ENCODE data around the gene PSEN2.

Gene PSEN2

DNA sequence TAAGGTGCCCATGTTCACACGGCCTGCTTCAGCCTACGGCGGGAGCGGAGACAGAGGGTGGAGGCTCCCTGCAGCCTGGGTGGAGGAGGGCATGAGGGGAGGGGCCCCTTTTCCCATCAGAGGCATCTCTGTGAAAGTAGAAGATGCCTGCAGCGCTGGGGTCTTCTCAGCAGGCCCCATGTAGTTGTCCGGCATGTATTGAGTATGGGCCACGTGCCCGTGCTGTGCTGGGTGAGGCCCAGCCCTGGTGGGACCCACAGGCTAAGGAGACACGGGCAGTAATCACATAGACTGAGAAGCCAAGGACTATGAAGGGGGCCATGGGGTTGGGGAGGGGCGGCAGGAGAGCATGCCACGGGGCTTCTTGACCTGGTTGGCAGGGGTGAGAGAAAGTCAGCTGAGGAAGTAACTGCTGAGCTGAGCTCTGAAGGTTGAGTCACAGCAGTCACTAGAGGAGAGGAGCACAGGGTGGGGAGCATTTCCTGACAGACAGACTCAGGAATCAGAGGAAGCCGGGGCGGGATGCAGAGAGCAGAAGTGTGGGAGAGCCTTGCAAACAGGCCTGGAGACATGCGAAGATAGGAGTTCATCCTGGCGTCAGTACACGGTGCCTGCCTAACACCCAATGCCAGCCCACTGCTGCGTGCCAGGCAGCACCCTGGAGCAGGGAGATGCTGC, 21.6 kb downstream of the PSEN2 start:
- Histone ChIP-seq H3K79me2 (ENCODE audit: insufficient read depth, low read length) (no peaks in the 10 kb centered on the region), H2AFZ (ENCODE audit: low read length) (no peak overlapping the region), H3K4me3 (ENCODE audit: low read depth, low read length, poor library complexity, severe bottlenecking) (no peak overlapping the region), H3F3A (ENCODE audit: insufficient read depth, low read length) (no peaks in the 10 kb centered on the region), H3K27me3 (ENCODE audit: insufficient read depth, low read length) (peaks cover 5% of the 10 kb centered on the region; the same call in 1 of the 2 replicates), H3K4me2 (ENCODE audit: low read length) (no peak overlapping the region), H3K9ac (ENCODE audit: low read length) (no peak overlapping the region), H4K20me1 (ENCODE audit: insufficient read depth, low read length) (no peaks in the 10 kb centered on the region), H3K27ac (ENCODE audit: low read depth, low read length, poor library complexity, severe bottlenecking) (no peak overlapping the region), H3K9me3 (ENCODE audit: low read length) (no peaks in the 10 kb centered on the region), H3K36me3 (ENCODE audit: insufficient read depth, low read length) (no peaks in the 10 kb centered on the region), H3K9me2 (ENCODE audit: low read depth, low read length) (no peaks in the 10 kb centered on the region), H3K4me1 (ENCODE audit: insufficient read depth, low read length, severe bottlenecking) (no peaks in the 10 kb centered on the region)
- TF ChIP-seq EZH2 (IDR thresholded peaks at IDR 0.05; ENCODE audit: borderline replicate concordance, low read length): no peak
- no peak for TF ChIP-seq CTCF (IDR thresholded peaks at IDR 0.05; ENCODE audit: low read length)

GRCh38 chr1:226892524-226892875, 22.1 kb downstream of the PSEN2 start:
- H3K9ac ChIP-seq (ENCODE audit: low read length): no peak overlapping the region
- H3K27me3 ChIP-seq (ENCODE audit: insufficient read depth, low read length): peaks cover 5% of the 10 kb centered on the region; the same call in 1 of the 2 replicates
- no peaks in the 10 kb centered on the region for H3K9me2 ChIP-seq (ENCODE audit: low read depth, low read length)
- no peaks in the 10 kb centered on the region for H4K20me1 ChIP-seq (ENCODE audit: insufficient read depth, low read length)
- no peak overlapping the region for H3K4me2 ChIP-seq (ENCODE audit: low read length)
- no peak overlapping the region for H3K4me3 ChIP-seq (ENCODE audit: low read depth, low read length, poor library complexity, severe bottlenecking)
- no peaks in the 10 kb centered on the region for H3K79me2 ChIP-seq (ENCODE audit: insufficient read depth, low read length)
- no peaks in the 10 kb centered on the region for H3F3A ChIP-seq (ENCODE audit: insufficient read depth, low read length)
- no peaks in the 10 kb centered on the region for H3K4me1 ChIP-seq (ENCODE audit: insufficient read depth, low read length, severe bottlenecking)
- H3K9me3 ChIP-seq (ENCODE audit: low read length): no peaks in the 10 kb centered on the region
- TF ChIP-seq EZH2 (IDR thresholded peaks at IDR 0.05; ENCODE audit: borderline replicate concordance, low read length) (no peak), CTCF (IDR thresholded peaks at IDR 0.05; ENCODE audit: low read length) (no peak)
- no peaks in the 10 kb centered on the region for H3K36me3 ChIP-seq (ENCODE audit: insufficient read depth, low read length)
- no peak overlapping the region for H3K27ac ChIP-seq (ENCODE audit: low read depth, low read length, poor library complexity, severe bottlenecking)
- no peak overlapping the region for H2AFZ ChIP-seq (ENCODE audit: low read length)

- H3K9me2 ChIP-seq (ENCODE audit: low read depth, low read length): no peaks in the 10 kb centered on the region
- H2AFZ ChIP-seq (ENCODE audit: low read length): no peak overlapping the region
- H3K79me2 ChIP-seq (ENCODE audit: insufficient read depth, low read length): no peaks in the 10 kb centered on the region
- H3K9ac ChIP-seq (ENCODE audit: low read length): no peak overlapping the region
- H3K4me1 ChIP-seq (ENCODE audit: insufficient read depth, low read length, severe bottlenecking): no peaks in the 10 kb centered on the region
- H3K27me3 ChIP-seq (ENCODE audit: insufficient read depth, low read length): no peaks in the 10 kb centered on the region; the same call in 1 of the 2 replicates
- H3K4me3 ChIP-seq (ENCODE audit: low read depth, low read length, poor library complexity, severe bottlenecking): no peak overlapping the region
- H3K9me3 ChIP-seq (ENCODE audit: low read length): no peaks in the 10 kb centered on the region
- no peak for TF ChIP-seq CTCF (IDR thresholded peaks at IDR 0.05; ENCODE audit: low read length)
- no peak for TF ChIP-seq EZH2 (IDR thresholded peaks at IDR 0.05; ENCODE audit: borderline replicate concordance, low read length)
- no peaks in the 10 kb centered on the region for H3K36me3 ChIP-seq (ENCODE audit: insufficient read depth, low read length)
- no peak overlapping the region for H3K27ac ChIP-seq (ENCODE audit: low read depth, low read length, poor library complexity, severe bottlenecking)
- H3K4me2 ChIP-seq (ENCODE audit: low read length): no peak overlapping the region
- H4K20me1 ChIP-seq (ENCODE audit: insufficient read depth, low read length): no peaks in the 10 kb centered on the region
- no peaks in the 10 kb centered on the region for H3F3A ChIP-seq (ENCODE audit: insufficient read depth, low read length)
These were observed 23.5 kb downstream of the PSEN2 start for GRCh38 chr1:226893936-226894335.
